ENCODE data around the gene FAM13C.

The FAM13C gene

GRCh38 chr10:59285848-59286247 lies 76.5 kb downstream of the FAM13C start:
- H3K4me3 ChIP-seq (ENCODE audit: low read depth, low read length), result no peak overlapping the region
- TF ChIP-seq CTCF (IDR thresholded peaks at IDR 0.05; ENCODE audit: insufficient read depth, low read depth, low read length, missing control alignments), result no peak
- DNase-seq (ENCODE audit: low read depth), result no peak

GRCh38 chr10:59285073-59285472 lies 77.3 kb downstream of the FAM13C start:
- no peak for DNase-seq (ENCODE audit: low read depth)
- TF ChIP-seq CTCF (IDR thresholded peaks at IDR 0.05; ENCODE audit: insufficient read depth, low read depth, low read length, missing control alignments), result no peak
- H3K4me3 ChIP-seq (ENCODE audit: low read depth, low read length), result no peak overlapping the region

- DNase-seq (ENCODE audit: low read depth), result no peak
- no peak overlapping the region for H3K4me3 ChIP-seq (ENCODE audit: low read depth, low read length)
- TF ChIP-seq CTCF (IDR thresholded peaks at IDR 0.05; ENCODE audit: insufficient read depth, low read depth, low read length, missing control alignments), result no peak
Measured at GRCh38 chr10:59284118-59284975, 78.0 kb downstream of the FAM13C start.

- DNase-seq (ENCODE audit: low read depth), result no peak
- no peak for TF ChIP-seq CTCF (IDR thresholded peaks at IDR 0.05; ENCODE audit: insufficient read depth, low read depth, low read length, missing control alignments)
- no peak overlapping the region for H3K4me3 ChIP-seq (ENCODE audit: low read depth, low read length)
Measured at GRCh38 chr10:59283456-59284091, 78.8 kb downstream of the FAM13C start.

GRCh38 chr10:59281861-59282260 lies 80.5 kb downstream of the FAM13C start:
- DNase-seq (ENCODE audit: low read depth), result no peak
- TF ChIP-seq CTCF (IDR thresholded peaks at IDR 0.05; ENCODE audit: insufficient read depth, low read depth, low read length, missing control alignments), result no peak
- no peak overlapping the region for H3K4me3 ChIP-seq (ENCODE audit: low read depth, low read length)

GRCh38 chr10:59279991-59280505 lies 82.3 kb downstream of the FAM13C start:
- H3K4me3 ChIP-seq (ENCODE audit: low read depth, low read length), result no peak overlapping the region
- TF ChIP-seq CTCF (IDR thresholded peaks at IDR 0.05; ENCODE audit: insufficient read depth, low read depth, low read length, missing control alignments), result no peak
- no peak for DNase-seq (ENCODE audit: low read depth)

All from GM12865 (cell line).